Measurements from ENCODE around the gene ZNF780A.

- TF ChIP-seq CTCF (IDR thresholded peaks at IDR 0.05) (no peak), POLR2A (IDR thresholded peaks at IDR 0.05) (no peak)
These were observed 36.1 kb downstream of the ZNF780A start for GRCh38 chr19:40054632-40055031.
